Measurements from ENCODE around the gene MAPKAP1.

- TF ChIP-seq CTCF (IDR thresholded peaks at IDR 0.05), result no peak
- TF ChIP-seq ZFX (IDR thresholded peaks at IDR 0.05; ENCODE audit: borderline replicate concordance), result no peak
Measured at GRCh38 chr9:125672876-125673275, 34.1 kb downstream of the MAPKAP1 start.

All from 22Rv1 (cell line).